ENCODE data around the gene SLC23A2.
"Not testable (repeated sequence)": the region's sequence is repeated elsewhere in the genome, so short reads cannot be mapped to it uniquely, and the experiment has no call there.

The SLC23A2 gene

DNA sequence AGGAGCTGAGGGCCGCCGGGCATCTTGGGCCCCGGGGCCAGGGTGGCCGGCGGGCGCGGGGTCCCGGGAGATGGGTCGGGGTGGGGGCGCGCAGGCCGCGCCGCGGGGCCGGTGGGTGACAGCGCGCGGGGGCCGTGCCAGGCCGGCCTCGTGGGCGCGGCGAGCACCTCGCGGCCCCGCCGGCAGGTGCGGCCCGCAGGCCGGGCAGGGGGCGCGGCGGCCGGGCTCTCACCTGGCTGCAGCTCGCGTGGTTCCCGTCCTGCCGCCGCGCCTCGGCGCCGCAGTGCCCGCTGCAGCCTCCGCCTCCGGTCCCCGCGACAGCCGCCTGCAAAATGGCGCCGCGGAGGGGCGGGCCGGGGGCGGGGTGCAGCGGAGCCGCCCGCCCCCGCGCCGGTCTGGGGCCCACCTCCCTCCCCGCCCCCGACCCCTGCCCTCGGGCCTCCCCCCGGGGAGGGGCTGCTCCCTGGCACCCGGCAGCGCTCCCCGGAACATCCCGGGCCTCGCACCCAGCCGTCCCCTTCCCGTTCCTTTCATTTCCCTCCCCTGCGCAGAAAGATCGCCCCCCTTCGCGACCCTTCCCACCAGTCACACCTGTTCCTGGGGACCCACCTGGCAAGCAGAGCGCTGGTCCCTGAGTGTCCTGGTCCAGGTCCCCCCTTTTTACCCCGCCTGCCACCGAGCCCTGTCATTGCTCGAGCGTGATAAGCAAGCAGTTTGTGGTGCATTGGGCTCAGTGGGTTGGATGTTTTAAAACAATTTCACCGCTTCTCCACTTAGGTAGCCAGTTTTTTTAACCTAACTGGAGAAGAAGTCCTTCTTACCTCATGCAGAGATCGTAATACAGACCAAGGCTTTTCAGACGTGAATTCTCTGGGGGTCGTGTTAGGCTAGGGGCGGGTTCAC lies at the start of gene SLC23A2:
SLC23A2 (minus strand) TSS at position 337 of the 903 bp plus-strand sequence. CDS start 68,948 bp downstream, outside the sequence.
- DNase-seq (ENCODE audit: low spot score), result peak; percentile 39

DNA sequence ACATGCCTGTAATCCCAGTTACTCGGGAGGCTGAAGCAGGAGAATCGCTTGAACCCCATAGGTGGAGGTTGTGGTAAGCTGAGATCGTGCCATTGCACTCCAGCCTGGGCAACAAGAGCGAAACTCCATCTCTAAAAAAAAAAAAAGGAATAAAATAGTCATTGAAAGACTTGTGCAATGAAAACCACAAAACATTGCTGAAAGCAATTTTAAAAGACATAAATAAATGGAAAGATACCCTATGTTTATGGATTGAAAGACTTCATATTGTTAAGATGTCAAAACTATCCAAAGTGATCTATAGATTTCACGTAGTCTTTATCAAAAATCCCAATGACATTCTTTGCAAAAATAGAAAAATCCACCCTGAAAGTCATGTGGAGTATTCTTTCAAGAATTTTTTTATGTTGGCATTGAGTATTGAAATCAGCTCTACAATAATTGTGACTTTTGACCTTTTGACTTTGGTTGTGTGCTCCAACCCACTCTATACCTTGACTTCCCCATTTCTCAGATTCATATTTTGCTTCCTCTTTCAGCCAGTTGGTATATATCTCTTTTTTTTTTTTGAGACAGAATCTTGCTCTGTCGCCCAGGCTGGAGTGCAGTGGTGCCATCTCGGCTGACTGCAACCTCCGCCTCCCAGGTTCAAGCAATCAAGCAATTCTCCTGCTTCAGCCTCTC lies 45.5 kb upstream of the SLC23A2 start:
- no peak for DNase-seq (ENCODE audit: low spot score)

DNA sequence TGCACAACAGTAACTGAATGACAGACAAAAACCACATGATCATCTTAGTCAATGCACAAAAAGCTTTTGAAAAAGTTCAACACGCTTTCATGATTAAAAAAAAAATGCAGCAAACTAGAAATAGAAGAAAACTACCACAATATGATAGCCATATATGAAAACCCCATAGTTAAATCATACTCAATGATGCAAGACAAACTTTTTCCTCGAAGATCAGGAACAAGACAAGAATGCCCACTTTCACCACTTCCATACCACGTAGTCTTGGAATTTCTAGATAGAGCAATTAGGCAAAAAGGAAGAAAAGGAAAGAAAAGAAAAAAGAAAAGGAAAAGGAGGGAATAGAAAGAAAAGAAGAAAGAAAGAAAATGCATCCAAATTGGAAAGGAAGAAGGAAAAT lies 44.6 kb upstream of the SLC23A2 start:
- DNase-seq (ENCODE audit: low spot score), result no peak

DNA sequence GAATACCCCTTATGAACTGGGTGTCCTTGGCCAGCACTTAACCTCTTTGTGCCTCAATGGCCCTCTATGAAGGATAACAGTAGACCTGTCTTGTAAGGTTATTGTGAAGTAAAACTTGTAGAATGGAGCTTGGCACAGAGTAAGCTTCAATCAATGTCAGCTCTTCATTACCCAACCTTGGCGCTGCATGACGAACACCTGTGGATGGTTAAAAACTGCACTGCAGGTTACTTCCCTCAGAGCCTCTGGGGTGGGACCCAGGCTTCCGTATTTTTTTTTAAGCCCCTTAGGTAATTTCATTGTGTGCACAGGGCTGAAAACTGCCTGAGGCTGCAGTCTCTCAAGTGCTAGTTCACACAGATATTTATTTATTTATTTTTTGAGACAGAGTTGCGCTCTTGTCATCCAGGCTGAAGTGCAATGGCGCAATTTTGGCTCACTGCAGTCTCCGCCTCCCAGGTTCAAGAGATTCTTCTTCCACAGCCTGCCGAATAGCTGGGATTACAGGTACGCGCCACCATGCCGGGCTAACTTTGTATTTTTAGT lies 42.8 kb upstream of the SLC23A2 start:
- DNase-seq (ENCODE audit: low spot score), result no peak

DNA sequence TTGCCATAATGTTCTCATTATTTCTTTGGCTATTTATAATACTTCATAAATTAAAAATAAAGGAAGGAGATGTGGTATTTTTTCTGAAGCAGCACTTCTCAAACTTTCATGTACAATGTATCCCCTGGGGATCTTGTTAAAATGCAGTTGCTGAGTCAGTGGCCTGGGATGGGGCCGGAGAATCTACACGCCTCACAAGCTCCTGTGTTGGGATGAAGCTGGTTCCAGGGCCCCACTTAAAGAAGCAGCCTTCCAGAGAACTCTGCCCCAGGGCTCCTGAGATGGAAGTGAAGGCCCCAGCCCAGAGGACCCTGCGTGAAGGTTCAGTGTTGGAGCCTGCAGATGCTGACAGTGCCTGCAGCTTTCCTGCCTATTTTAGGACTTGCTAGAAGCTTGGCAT lies 40.1 kb upstream of the SLC23A2 start:
- no peak for DNase-seq (ENCODE audit: low spot score)

DNA sequence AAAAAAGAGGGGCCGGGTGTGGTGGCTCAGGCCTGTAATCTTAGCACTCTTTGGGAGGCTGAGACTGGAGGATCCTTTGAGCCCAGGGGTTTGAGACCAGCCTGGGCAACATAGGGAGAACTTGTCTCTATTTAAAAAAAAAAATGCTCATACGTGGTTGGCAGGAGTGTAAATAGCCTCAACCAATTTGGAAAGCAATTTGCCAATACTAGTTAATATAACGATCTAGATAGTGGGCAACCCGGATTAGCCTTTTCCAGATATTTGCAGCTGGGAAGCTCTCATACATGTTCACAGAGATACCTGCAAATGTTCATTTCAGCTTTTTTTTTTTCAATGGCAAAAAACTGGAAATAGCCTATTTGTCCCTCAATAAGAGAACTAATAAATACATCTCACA lies 39.0 kb upstream of the SLC23A2 start:
- DNase-seq (ENCODE audit: low spot score), result no peak

DNA sequence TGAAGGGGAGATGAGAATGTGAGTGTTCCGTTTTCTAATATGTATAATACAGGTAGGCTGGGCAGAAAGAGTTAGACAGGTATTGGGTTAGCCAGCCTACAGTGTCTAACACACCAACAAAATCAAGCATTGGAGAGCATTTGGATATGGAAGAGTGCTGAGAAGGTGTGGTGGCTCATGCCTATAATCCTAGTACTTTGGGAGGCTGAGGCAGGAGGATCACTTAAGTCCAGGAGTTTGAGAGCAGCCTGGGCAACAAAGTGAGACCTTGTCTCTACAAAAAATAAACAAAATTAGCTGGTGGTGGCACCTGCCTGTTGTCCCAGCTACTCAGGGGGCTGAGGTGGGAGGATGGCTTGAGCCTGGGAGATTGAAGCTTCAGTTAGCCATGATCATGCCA lies 38.6 kb upstream of the SLC23A2 start:
- no peak for DNase-seq (ENCODE audit: low spot score)

DNA sequence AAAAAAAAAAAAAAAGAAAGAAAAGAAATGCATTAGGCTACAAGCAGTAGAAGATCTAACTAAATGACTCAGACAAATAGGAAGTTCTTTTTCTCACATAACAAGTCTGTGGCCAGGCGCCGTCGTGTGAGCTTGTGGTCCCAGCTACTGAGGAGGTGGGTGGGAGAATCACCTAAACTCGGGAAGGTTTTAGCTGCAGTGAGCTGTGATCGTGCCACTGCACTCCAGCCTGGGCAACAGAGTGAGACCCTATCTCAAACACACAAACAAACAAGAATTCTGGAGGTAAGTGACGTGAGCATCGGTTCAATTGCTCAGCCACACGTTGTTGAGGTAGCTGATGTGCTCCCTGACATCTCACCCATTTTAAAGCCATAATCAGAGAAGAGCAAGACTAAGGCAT lies 37.9 kb upstream of the SLC23A2 start:
- no peak for DNase-seq (ENCODE audit: low spot score)

DNA sequence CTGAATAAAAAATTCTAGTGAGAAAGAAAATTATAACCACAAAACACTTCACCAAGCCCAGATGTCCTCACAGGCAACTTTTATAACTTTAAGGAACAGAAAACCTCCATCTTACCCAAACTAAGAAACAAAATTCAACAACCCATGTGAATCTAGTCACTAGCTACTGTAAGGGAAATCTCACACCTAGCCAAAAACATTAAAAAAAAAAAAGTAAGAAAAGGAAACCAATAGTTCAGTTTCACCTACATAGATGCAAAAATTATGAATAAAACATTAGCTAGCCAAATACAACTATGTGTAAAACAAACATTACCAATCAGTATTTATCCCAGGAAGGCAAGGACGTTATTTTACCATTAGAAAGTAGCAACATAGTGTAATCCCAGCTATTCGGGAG lies 35.5 kb upstream of the SLC23A2 start:
- no peak for DNase-seq (ENCODE audit: low spot score)

DNA sequence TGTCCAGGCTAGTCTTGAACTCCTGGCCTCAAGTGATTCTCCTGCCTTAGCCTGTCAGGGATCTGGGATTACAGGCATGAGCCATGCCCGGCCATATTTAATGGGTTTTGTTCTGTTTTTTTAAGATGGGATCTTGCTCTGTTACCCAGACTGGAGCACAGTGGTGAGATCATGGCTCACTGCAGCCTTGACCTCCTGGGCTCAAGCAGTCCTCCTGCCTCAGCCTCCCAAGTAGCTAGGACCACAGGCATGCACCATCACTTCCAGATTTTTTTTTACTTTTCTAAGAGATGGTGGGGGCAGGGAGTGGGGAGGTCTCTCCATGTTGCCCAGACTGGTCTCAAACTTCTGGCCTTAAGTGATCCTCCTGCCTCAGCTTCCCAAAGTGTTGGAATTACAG lies 34.2 kb upstream of the SLC23A2 start:
- not testable (repeated sequence) for DNase-seq (ENCODE audit: low spot score)

DNA sequence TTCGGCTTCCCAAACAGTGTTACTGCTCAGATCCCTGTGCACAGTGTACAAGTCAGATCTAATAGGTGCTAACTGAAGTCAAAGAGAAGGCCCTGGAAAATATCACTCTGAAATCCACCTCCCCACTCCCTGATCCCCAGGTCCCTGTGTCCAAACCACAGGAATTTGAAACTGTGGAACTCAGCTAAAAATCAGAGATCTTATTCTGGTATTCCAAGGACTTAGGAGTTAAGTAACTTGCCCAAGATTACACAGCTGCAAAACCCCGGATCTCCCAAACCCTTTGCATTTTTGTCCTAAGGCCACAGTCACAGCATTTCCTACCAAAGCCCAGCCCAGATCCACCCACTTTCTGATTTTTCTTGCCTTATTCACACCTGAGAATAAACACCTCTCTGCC lies 32.3 kb upstream of the SLC23A2 start:
- DNase-seq (ENCODE audit: low spot score), result no peak

DNA sequence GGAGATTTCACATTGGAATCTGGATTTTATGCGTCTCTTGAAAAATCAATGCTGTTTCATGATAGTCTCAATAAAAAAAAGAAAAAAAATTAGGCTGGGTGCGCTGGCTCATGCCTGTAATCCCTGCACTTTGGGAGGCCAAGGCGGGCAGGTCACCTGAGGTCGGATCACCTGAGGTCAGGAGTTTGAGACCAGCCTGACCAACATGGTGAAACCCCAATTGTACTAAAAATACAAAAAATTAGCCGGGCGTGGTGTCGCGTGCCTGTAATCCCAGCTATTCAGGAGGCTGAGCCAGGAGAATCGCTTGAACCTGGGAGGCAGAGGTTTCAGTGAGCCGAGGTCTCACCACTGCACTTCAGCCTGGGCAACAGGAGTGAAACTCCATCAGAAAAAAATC lies 30.4 kb upstream of the SLC23A2 start:
- DNase-seq (ENCODE audit: low spot score), result not testable (repeated sequence)

DNA sequence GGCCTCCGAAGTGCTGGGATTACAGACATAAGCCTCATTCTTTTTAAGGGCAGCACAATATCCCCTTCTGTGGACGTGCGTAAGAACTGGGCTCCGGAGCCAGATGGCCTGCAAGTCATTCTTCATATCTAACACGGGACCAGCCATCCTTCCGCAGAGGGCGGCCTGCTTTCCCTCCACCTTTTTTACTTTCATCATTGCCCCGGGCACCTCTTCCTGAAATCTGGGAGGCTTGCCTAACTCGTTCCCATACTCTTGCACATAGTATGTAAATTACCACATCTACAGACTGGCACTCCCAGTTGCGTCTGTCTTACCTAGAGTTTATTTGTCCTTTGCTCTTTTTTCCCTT lies 29.9 kb upstream of the SLC23A2 start:
- no peak for DNase-seq (ENCODE audit: low spot score)

DNA sequence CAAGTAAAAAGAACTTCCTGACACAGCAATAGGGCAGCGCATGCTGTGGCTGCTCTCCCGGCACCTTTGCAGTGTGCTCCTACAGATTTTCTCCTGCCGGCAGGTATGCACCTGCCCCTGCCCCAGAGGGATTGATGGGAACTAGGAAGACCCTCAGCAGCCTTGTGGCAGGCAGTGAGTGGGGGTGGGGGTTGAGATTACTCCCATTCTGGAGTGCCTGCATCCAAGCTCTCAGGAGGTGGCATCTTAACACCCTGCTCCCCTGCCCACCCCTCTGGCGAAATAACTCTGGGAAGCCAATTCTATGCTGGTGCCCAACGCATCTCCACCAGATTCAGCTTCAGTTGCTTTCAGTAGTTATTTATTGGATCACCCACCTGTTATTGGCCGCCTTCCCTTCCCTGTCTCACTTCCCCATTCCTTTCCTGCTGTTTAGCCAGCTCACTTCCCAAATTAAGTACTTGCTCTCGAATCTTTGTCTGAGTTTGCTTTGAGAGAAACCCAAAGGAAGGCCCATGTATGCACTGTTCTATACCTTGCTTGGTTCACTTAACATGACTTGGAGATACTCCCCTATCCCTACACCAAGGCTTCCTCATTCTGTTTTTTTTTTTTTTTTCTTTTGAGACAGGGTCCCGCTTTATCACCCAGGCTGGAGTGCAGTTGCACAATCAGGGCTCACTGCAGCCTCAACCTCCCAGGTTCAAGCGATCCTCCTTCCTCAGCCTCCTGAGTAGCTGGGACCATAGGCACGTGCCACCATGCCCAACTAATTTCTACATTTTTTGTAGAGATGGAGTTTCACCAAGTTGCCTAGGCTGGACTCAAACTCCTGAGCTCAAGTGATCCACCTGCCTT lies 29.3 kb upstream of the SLC23A2 start:
- DNase-seq (ENCODE audit: low spot score), result no peak

DNA sequence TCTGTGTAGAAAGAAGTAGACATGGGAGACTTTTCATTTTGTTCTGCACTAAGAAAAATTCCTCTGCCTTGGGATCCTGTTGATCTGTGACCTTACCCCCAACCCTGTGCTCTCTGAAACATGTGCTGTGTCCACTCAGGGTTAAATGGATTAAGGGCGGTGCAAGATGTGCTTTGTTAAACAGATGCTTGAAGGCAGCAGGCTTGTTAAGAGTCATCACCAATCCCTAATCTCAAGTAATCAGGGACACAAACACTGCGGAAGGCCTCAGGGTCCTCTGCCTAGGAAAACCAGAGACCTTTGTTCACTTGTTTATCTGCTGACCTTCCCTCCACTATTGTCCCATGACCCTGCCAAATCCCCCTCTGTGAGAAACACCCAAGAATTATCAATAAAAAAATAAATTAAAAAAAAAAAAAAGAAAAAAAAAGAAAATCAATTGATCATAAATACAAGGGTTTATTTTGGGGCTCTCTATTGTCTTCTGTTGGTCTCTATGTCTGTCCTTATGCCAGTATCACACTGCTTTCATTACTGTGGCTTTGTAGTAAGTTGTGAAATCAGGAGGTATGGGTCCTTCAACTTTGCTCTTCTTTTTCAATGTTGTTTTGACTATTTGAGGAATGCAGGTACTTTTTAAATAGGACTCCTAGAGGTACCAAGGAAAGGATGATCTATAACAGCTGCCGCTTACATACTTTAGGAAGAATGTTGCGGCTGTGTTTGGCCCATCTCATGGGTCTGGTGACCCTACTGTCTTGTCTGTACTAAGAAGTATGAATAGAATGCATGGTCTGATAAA lies 27.1 kb upstream of the SLC23A2 start:
- not testable (repeated sequence) for DNase-seq (ENCODE audit: low spot score)

DNA sequence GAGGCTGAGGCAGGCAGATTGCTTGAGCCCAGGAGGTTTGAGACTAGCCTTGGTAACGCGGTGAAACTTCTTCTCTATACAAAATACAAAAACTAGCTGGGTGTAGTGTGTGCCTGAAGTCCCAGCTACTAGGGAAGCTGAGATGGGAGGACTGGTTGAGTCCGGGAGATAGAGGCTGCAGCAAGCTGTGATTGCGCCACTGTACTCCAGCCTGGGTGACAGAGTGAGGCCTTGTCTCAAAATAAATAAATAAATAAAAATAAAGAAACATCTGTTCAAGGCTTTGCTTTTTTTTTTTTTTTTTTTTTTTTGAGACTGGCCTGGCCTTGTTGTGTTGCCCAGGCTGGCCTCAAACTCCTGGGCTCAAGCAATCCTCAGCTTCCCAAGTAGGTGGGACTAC lies 23.7 kb upstream of the SLC23A2 start:
- no peak for DNase-seq (ENCODE audit: low spot score)

DNA sequence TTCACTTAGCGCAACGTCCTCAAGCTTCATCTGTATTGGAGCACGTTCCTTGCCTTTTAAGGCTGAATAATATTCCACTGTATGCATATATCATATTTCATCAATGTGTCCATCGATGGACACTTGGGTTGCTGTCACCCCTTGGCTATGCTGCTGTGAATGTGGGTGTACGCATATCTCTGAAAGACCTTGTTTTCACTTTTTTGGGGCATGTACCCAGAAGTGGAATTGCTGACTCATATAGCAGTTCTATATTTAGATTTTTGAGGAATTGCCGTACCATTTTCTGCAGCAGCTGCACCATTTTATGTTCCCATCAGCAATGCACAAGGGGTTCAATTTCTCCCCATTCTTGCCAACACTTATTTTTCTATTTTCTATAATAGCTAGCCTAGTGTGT lies 22.8 kb upstream of the SLC23A2 start:
- no peak for DNase-seq (ENCODE audit: low spot score)

DNA sequence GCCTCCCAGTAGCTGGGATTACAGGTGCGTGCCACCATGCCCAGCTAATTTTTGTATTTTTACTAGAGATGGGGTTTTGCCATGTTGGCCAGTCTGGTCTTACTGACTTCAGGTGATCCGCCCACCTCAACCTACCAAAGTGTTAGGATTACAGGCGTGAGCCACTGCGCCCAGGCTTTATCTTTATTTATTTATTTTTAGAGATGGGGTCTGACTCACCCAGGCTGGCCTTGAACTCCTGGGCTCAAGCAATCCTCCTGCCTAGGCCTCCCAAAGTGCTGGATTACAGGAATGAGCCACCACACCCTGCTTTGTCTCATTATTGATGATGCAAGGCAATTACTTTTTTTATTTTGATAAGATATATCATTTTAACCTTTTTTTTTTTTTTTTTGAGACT lies 21.9 kb upstream of the SLC23A2 start:
- not testable (repeated sequence) for DNase-seq (ENCODE audit: low spot score)

DNA sequence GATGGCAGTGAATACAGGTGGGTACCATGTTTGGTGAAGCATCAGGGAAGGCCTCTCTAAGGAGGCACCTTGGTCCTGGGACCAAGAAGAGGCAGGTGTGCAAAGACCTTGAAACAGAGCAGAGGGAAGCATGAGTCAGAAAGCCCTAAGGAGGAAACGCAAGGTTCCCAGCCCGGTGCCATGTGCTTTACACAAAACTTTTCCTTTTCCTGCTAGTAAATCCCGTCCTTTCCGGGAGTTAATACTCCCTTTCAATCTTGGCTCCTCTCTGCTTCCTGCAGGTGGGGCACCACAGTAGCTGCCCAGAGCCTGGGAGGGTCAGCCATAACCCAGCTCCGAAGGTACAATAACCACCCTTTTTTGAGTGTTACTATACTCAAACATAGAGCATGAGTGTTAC lies 19.4 kb upstream of the SLC23A2 start:
- DNase-seq (ENCODE audit: low spot score), result no peak

DNA sequence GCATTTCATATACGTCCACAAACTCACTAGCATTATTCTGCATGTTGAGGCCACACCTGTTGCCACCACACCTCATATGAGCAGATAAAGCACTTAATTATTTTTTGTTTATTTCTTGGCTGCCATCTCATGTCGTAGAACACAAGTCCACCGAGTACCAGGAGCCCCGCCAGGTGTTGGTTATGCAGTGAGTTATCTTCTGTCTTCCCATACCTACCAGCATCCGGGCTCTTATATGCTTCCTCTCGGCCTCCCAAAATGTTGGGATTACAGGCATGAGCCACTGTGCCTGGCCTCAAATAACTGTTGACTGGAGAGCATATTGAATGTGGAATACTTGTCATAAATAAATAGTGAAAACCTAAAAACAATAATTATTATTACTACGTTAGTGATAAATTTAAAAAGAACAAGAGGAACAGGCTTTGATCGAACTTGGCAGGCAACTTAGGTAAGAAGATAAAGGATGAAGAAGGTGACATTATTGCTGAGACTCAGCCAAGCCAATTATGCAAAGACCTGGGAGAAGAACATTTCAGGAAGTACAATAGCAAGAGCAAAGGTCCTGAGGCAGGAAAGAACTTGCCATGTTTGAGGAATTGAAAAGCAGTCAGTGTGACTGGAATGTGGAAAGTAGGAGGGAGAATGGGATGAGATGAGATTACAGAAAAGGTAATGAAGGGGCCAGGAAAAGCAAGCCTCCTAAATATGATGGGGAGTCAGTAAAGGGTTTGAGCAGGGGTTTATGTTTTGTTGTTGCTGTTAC lies 12.6 kb upstream of the SLC23A2 start:
- DNase-seq (ENCODE audit: low spot score), result no peak

DNA sequence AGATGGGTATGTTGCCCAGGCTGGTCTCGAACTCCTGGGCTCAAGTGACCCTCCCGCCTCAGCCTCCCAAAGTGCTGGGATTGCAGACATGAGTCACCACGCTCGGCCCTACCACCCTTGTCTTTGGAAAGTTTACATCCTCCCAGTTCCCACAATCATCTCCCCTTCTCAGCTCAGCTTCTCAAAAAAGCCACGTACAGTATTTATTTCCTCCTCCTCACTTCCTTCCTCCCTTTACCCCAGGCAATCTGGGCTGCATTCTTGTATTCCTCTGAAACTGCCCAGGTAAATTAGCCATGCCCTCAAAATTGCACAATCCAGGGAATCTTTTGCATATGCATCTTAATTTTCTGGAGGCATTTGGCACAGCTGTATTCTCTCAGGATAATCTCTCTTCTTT lies 7.4 kb upstream of the SLC23A2 start:
- DNase-seq (ENCODE audit: low spot score), result no peak
